ENCODE results near the gene NCOR1. TPM values are rescaled to one million over a fixed set of nuclear protein-coding genes. Genes with fewer than 3 reads are reported as not detected.
A peak's percentile ranks its signal among the peaks of the same experiment; 100 is the strongest.
"Not testable (repeated sequence)": the region's sequence is repeated elsewhere in the genome, so short reads cannot be mapped to it uniquely, and the experiment has no call there.

NCOR1 gene
- total RNA-seq, 1 donor = 86.9 TPM

DNA sequence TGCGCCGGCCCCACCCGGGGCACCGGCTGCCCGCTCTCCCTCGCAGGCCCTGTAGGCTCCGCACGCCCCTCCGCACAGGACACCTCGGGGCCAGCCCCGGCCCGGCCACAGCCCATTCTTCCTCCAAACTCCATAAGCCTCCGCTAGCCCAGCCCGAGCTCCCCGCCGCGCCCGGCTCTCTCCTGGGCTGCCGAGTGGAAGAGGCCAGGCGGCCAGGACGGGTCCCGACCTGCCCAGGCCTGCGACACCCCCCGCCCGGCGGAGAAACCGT is 397 bp downstream of the NCOR1 start:
- TF ChIP-seq, protein P1, sequence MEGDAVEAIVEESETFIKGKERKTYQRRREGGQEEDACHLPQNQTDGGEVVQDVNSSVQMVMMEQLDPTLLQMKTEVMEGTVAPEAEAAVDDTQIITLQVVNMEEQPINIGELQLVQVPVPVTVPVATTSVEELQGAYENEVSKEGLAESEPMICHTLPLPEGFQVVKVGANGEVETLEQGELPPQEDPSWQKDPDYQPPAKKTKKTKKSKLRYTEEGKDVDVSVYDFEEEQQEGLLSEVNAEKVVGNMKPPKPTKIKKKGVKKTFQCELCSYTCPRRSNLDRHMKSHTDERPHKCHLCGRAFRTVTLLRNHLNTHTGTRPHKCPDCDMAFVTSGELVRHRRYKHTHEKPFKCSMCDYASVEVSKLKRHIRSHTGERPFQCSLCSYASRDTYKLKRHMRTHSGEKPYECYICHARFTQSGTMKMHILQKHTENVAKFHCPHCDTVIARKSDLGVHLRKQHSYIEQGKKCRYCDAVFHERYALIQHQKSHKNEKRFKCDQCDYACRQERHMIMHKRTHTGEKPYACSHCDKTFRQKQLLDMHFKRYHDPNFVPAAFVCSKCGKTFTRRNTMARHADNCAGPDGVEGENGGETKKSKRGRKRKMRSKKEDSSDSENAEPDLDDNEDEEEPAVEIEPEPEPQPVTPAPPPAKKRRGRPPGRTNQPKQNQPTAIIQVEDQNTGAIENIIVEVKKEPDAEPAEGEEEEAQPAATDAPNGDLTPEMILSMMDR (IDR thresholded peaks at IDR 0.05; ENCODE audit: extremely low read depth, low read depth, low read length) = no peak
- peaks cover 94% of the 10 kb centered on the region for H3K79me2 ChIP-seq (ENCODE audit: insufficient read depth, low read length)
- H3K27ac ChIP-seq (ENCODE audit: low read depth, low read length) = peak overlapping the region; percentile 81
- no peaks in the 10 kb centered on the region for H3K36me3 ChIP-seq (ENCODE audit: insufficient read depth, low read length)
- peaks cover 22% of the 10 kb centered on the region for H4K20me1 ChIP-seq (ENCODE audit: insufficient read depth, low read length)
- DNase-seq (ENCODE audit: insufficient read length, low spot score, missing footprints) = peak; percentile 71
- H3K4me1 ChIP-seq (ENCODE audit: insufficient read depth, low read length) = peaks cover 24% of the 10 kb centered on the region
- no peaks in the 10 kb centered on the region for H3K27me3 ChIP-seq (ENCODE audit: insufficient read depth, low read length)
- no peaks in the 10 kb centered on the region for H3K9me3 ChIP-seq (ENCODE audit: low read depth, low read length)
- peak overlapping the region; percentile 93 for H3K4me2 ChIP-seq (ENCODE audit: insufficient read depth, low read length)
- peak overlapping the region; percentile 94 for H3K4me3 ChIP-seq (ENCODE audit: insufficient read depth, low read length)
- peak overlapping the region; percentile 71 for H2AFZ ChIP-seq (ENCODE audit: low read length)

DNA sequence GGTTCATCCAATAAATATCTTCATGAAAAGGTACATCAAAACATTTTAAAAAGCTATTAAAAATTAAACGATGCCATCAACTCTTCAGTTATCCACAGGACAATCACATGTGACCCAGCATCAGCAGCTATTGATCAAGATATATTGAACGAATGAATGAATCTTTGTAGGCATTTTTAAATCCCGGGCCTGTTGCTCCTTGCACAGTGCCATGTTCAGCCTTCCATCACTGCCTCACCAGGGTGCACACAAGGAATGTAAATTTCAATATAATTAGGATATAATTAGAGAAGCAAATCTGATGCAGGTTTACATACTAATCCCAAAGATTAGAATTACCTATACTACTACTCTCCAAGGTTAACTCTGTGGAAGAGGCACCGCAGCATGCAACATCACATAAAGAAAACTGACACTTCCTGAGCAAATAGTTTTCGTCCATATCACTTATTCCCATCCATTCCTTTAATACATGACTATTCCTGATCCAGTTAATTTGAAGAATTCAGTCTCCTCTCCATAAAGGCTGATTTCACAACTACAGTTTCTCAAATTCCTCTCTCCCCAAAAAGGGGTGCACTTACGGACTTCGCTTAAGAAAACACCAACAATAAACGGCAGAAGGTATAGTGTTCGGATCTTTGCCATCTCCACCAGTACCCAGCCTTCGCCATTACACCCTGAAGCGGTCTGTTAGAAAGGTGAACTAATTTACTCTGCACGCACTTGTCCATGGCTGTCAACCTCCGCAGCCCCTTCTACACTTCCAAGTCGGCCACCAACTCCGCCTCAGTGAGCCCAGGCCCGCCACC is 938 bp downstream of the NCOR1 start:
- H3K4me2 ChIP-seq (ENCODE audit: insufficient read depth, low read length) = peak overlapping the region; percentile 93
- H3K79me2 ChIP-seq (ENCODE audit: insufficient read depth, low read length) = peaks cover 96% of the 10 kb centered on the region
- DNase-seq (ENCODE audit: insufficient read length, low spot score, missing footprints) = peak; percentile 65
- TF ChIP-seq, protein P1 (IDR thresholded peaks at IDR 0.05; ENCODE audit: extremely low read depth, low read depth, low read length) = no peak
- H3K36me3 ChIP-seq (ENCODE audit: insufficient read depth, low read length) = no peaks in the 10 kb centered on the region
- H3K4me1 ChIP-seq (ENCODE audit: insufficient read depth, low read length) = peaks cover 24% of the 10 kb centered on the region
- H3K27me3 ChIP-seq (ENCODE audit: insufficient read depth, low read length) = no peaks in the 10 kb centered on the region
- peaks cover 22% of the 10 kb centered on the region for H4K20me1 ChIP-seq (ENCODE audit: insufficient read depth, low read length)
- peak overlapping the region; percentile 81 for H3K27ac ChIP-seq (ENCODE audit: low read depth, low read length)
- H3K9me3 ChIP-seq (ENCODE audit: low read depth, low read length) = no peaks in the 10 kb centered on the region
- H3K4me3 ChIP-seq (ENCODE audit: insufficient read depth, low read length) = peak overlapping the region; percentile 94
- H2AFZ ChIP-seq (ENCODE audit: low read length) = peak overlapping the region; percentile 71

DNA sequence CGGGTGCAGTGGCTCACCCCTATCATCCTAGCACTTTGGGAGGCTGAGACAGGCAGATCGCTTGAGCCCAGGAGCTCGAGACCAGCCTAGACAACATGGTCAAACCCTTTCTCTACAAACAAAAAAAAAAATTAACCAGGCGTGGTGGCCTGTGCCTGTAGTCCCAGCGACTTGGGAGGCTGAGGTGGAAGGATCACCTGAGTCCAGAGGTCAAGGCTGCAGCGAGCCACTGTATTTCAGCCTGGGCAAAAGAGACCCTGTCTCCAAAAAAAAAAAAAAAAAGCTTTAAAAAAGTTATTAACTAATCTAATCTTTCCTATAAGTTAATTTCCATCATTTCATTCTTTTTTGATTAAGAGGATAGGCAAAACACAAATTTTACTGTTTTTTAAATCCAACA is 2.5 kb downstream of the NCOR1 start:
- TF ChIP-seq, protein P1 (IDR thresholded peaks at IDR 0.05; ENCODE audit: extremely low read depth, low read depth, low read length) = no peak
- Histone ChIP-seq H3K27me3 (ENCODE audit: insufficient read depth, low read length) (no peaks in the 10 kb centered on the region), H3K4me2 (ENCODE audit: insufficient read depth, low read length) (no peak overlapping the region), H3K4me3 (ENCODE audit: insufficient read depth, low read length) (no peak overlapping the region), H3K27ac (ENCODE audit: low read depth, low read length) (no peak overlapping the region), H3K9me3 (ENCODE audit: low read depth, low read length) (no peaks in the 10 kb centered on the region), H3K79me2 (ENCODE audit: insufficient read depth, low read length) (peaks cover 96% of the 10 kb centered on the region), H4K20me1 (ENCODE audit: insufficient read depth, low read length) (peaks cover 27% of the 10 kb centered on the region), H2AFZ (ENCODE audit: low read length) (no peak overlapping the region), H3K4me1 (ENCODE audit: insufficient read depth, low read length) (peaks cover 17% of the 10 kb centered on the region), H3K36me3 (ENCODE audit: insufficient read depth, low read length) (no peaks in the 10 kb centered on the region)
- DNase-seq (ENCODE audit: insufficient read length, low spot score, missing footprints) = no peak

DNA sequence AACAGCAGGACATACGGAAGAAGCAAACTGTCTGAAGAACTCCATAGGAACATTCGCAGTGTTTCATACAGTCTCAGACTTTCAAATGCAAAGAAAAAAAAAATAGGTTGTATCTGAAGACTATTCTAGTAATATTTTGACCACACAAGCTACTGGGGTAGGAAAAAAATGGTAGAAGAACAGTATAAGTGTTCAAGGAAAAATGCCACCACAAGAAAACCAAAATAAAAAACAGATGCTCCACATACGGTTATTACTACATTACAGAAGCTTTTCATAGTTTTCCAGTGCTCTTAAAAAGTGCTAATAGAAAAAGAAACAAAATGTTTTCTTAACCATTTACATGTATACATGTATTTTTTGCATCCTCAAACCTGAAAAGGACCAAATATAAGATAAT is 3.7 kb downstream of the NCOR1 start:
- TF ChIP-seq, protein P1 (IDR thresholded peaks at IDR 0.05; ENCODE audit: extremely low read depth, low read depth, low read length) = no peak
- Histone ChIP-seq H3K36me3 (ENCODE audit: insufficient read depth, low read length) (no peaks in the 10 kb centered on the region), H3K79me2 (ENCODE audit: insufficient read depth, low read length) (peaks cover 95% of the 10 kb centered on the region), H3K27me3 (ENCODE audit: insufficient read depth, low read length) (no peaks in the 10 kb centered on the region), H3K4me1 (ENCODE audit: insufficient read depth, low read length) (peaks cover 18% of the 10 kb centered on the region), H3K4me3 (ENCODE audit: insufficient read depth, low read length) (no peak overlapping the region), H3K4me2 (ENCODE audit: insufficient read depth, low read length) (no peak overlapping the region), H4K20me1 (ENCODE audit: insufficient read depth, low read length) (peaks cover 27% of the 10 kb centered on the region), H2AFZ (ENCODE audit: low read length) (no peak overlapping the region), H3K27ac (ENCODE audit: low read depth, low read length) (no peak overlapping the region), H3K9me3 (ENCODE audit: low read depth, low read length) (no peaks in the 10 kb centered on the region)
- DNase-seq (ENCODE audit: insufficient read length, low spot score, missing footprints) = no peak

DNA sequence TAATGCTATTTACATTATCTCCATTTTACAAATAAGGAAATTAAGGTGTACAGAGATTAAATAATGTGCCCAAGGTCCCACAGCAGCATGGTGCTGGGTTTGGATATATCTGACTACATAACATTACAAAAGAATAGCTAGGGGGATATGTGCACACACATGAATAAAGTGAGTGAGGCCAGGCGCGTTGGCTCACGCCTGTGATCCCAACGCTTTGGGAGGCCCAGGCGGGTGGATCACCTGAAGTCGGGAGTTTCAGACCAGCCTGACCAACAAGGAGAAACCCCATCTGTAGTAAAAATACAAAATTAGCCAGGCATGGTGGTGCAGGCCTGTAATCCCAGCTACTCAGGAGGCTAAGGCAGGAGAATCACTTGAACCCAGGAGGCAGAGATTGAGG is 10.6 kb downstream of the NCOR1 start:
- H2AFZ ChIP-seq (ENCODE audit: low read length); H3K4me2 ChIP-seq (ENCODE audit: insufficient read depth, low read length); H3K9me3 ChIP-seq (ENCODE audit: low read depth, low read length); H3K27ac ChIP-seq (ENCODE audit: low read depth, low read length); H3K4me3 ChIP-seq (ENCODE audit: insufficient read depth, low read length); H3K27me3 ChIP-seq (ENCODE audit: insufficient read depth, low read length); H3K36me3 ChIP-seq (ENCODE audit: insufficient read depth, low read length); DNase-seq (ENCODE audit: insufficient read length, low spot score, missing footprints): not testable (repeated sequence)
- peaks cover 12% of the 10 kb centered on the region for H3K4me1 ChIP-seq (ENCODE audit: insufficient read depth, low read length)
- peaks cover 14% of the 10 kb centered on the region for H4K20me1 ChIP-seq (ENCODE audit: insufficient read depth, low read length)
- H3K79me2 ChIP-seq (ENCODE audit: insufficient read depth, low read length) = peaks cover 96% of the 10 kb centered on the region
